Placental epithelial cell (primary cell): ENCODE data around the gene EXOG. TPM values are rescaled to one million over a fixed set of nuclear protein-coding genes. Genes with fewer than 3 reads are reported as not detected.

ENCODE experiments used
- small RNA-seq: library from RNA; depleted of rRNA; stranded (forward); fragments of <200 nt; gene quantifications from one replicate; pipeline ENCODE3, GENCODE V24; 2012
- total RNA-seq: library from RNA; depleted of rRNA; stranded (reverse); fragments of >200 nt; gene quantifications from 2 replicates; pipeline ENCODE4 v1.2.3, GENCODE V29; 2012

EXOG gene
- total RNA-seq = 7.1 and 11.7 TPM in 2 replicates

GRCh38 chr3:38496131-38496910 is at the start of gene EXOG:
Gene EXOG, plus strand, starts transcription at chr3:38496340. Its CDS starts 28 bp downstream, at chr3:38496368.

GRCh38 chr3:38453075-38453912 is 42.8 kb upstream of the EXOG start, which contains the start of gene ACVR2B:
Gene ACVR2B, plus strand, starts transcription at chr3:38453890. Its CDS starts 433 bp downstream, at chr3:38454323.

Small RNA genes within 50 kb of the gene (small RNA-seq; reads per million reads assigned to genes)
- not detected for gene RF00019

Other genes starting within 250 kb of the EXOG start
- gene SLC22A13, start 230.5 kb upstream of the EXOG start, total RNA-seq = 2.6 and 3.1 TPM in 2 replicates
- 1.3 and 1.6 TPM in 2 replicates for gene SLC22A14, start 214.0 kb upstream of the EXOG start, total RNA-seq
- gene XYLB, start 149.6 kb upstream of the EXOG start, total RNA-seq = 2.4 TPM in 2 replicates
- gene ACVR2B, start 42.5 kb upstream of the EXOG start, total RNA-seq = 7.0 and 14.9 TPM in 2 replicates
- gene SCN5A, start 153.3 kb downstream of the EXOG start, total RNA-seq = 1.3 and 2.0 TPM in 2 replicates